Mesendoderm (in vitro differentiated cells): ENCODE measurements around the gene PSTPIP2.
"Not testable (repeated sequence)": the region's sequence is repeated elsewhere in the genome, so short reads cannot be mapped to it uniquely, and the experiment has no call there.

Experiments used
- DNase-seq: peaks from one replicate; pipeline ENCODE4 v3.0.0; 2013
- H2AK5ac ChIP-seq: 2 replicates; pipeline ENCODE4 v1.6.1; 2013; ENCODE audit warnings: low read length, inconsistent platforms
- H2BK120ac ChIP-seq: 2 replicates; pipeline ENCODE4 v1.6.1; 2013; ENCODE audit warnings: low read depth, mild to moderate bottlenecking, low read length, moderate library complexity, mixed read lengths
- H2BK15ac ChIP-seq: replicated peaks from 2 replicates; pipeline ENCODE4 v1.6.1; 2013; ENCODE audit warnings: low read depth, mild to moderate bottlenecking, moderate library complexity
- H2BK5ac ChIP-seq: 2 replicates; pipeline ENCODE4 v1.6.1; 2013; ENCODE audit warnings: low read length, inconsistent platforms
- H3K18ac ChIP-seq: 2 replicates; pipeline ENCODE4 v1.6.1; 2013; ENCODE audit warnings: mild to moderate bottlenecking, low read length, mixed read lengths
- H3K23ac ChIP-seq: one replicate; pipeline ENCODE4 v1.6.1; 2013; ENCODE audit warnings: low read length
- H3K27ac ChIP-seq: 2 replicates; pipeline ENCODE4 v1.5.1; 2013; ENCODE audit warnings: low read depth, mild to moderate bottlenecking, inconsistent platforms, low read length, moderate library complexity
- H3K27me3 ChIP-seq: 2 replicates; pipeline ENCODE4 v1.6.1; 2013; ENCODE audit warnings: low read length, control low read depth, mild to moderate bottlenecking, inconsistent platforms; ENCODE audit not compliant: insufficient read depth, poor library complexity
- H3K36me3 ChIP-seq: 2 replicates; pipeline ENCODE4 v1.6.1; 2013; ENCODE audit warnings: low read length, inconsistent platforms; ENCODE audit not compliant: control insufficient read depth, insufficient read depth
- H3K4ac ChIP-seq: one replicate; pipeline ENCODE4 v1.6.1; 2013; ENCODE audit warnings: low read depth, mild to moderate bottlenecking, low read length, moderate library complexity
- H3K4me1 ChIP-seq: 2 replicates; pipeline ENCODE4 v1.6.1; 2013; ENCODE audit warnings: low read depth, low read length, inconsistent platforms; ENCODE audit not compliant: control insufficient read depth
- H3K4me2 ChIP-seq: 2 replicates; pipeline ENCODE4 v1.6.1; 2013; ENCODE audit warnings: low read length
- H3K4me3 ChIP-seq: 2 replicates; pipeline ENCODE4 v1.5.1; 2013; ENCODE audit warnings: mild to moderate bottlenecking, low read length
- H3K56ac ChIP-seq: one replicate; pipeline ENCODE4 v1.6.1; 2013; ENCODE audit warnings: low read length
- H3K79me1 ChIP-seq: 2 replicates; pipeline ENCODE4 v1.6.1; 2013; ENCODE audit warnings: low read length, inconsistent platforms
- H3K79me2 ChIP-seq: 2 replicates; pipeline ENCODE4 v1.6.1; 2013; ENCODE audit warnings: mild to moderate bottlenecking, low read length; ENCODE audit not compliant: control insufficient read depth, insufficient read depth
- H3K9ac ChIP-seq: 2 replicates; pipeline ENCODE4 v1.6.1; 2013; ENCODE audit warnings: low read length, inconsistent platforms
- H4K5ac ChIP-seq: one replicate; pipeline ENCODE4 v1.6.1; 2013; ENCODE audit warnings: low read length
- H4K8ac ChIP-seq: one replicate; pipeline ENCODE4 v1.6.1; 2013; ENCODE audit warnings: low read depth, mild to moderate bottlenecking, control low read depth, low read length, moderate library complexity
- WGBS: extraction: QIAGEN DNeasy Blood & Tissue Kit; methylation state at CpG from one replicate; pipeline ENCODE4 v1.1.7; 2013; ENCODE audit warnings: low lambda C conversion rate, missing lambda C conversion rate; ENCODE audit not compliant: insufficient coverage; ENCODE audit errors: extremely low coverage; 5-methylcytosine and 5-hydroxymethylcytosine counted together

The PSTPIP2 gene

GRCh38 chr18:46095532-46095931 is 23.5 kb upstream of the PSTPIP2 start:
- H3K18ac ChIP-seq = no peak overlapping the region
- no peak overlapping the region for H3K4me3 ChIP-seq
- H3K9ac ChIP-seq = no peak overlapping the region
- no peak overlapping the region for H3K4ac ChIP-seq
- no peak overlapping the region for H3K23ac ChIP-seq
- no peak overlapping the region for H3K4me2 ChIP-seq
- no peak overlapping the region for H2BK120ac ChIP-seq
- H3K56ac ChIP-seq = no peak overlapping the region
- no peak overlapping the region for H4K8ac ChIP-seq
- no peak overlapping the region for H4K5ac ChIP-seq
- H3K27ac ChIP-seq = no peak overlapping the region
- H3K79me1 ChIP-seq = peaks cover 2% of the 10 kb centered on the region
- no peaks in the 10 kb centered on the region for H3K27me3 ChIP-seq
- H2BK5ac ChIP-seq = no peak overlapping the region
- H3K4me1 ChIP-seq = peaks cover 3% of the 10 kb centered on the region
- no peak for DNase-seq
- no peak overlapping the region for H2AK5ac ChIP-seq
- H2BK15ac ChIP-seq = no peak overlapping the region
- peaks cover 43% of the 10 kb centered on the region for H3K79me2 ChIP-seq
- peaks cover 1% of the 10 kb centered on the region for H3K36me3 ChIP-seq
- WGBS = no CpG with 5 or more reads among the region's 10 CpGs

DNA sequence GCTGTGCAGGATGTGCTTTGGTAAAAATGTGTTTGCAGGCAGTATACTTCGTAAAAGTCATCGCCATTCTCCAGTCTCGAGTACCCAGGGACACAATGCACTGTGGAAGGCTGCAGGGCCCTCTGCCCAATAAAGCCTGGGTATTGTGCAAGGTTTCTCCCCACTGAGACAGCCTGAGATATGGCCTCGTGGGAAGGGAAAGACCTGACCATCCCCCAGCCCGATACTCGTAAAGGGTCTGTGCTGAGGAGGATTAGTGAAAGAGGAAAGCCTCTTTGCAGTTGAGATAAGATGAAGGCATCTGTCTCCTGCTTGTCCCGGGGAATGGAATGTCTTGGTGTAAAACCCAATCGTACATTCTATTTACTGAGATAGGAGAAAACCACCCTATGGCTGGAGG is 16.4 kb upstream of the PSTPIP2 start:
- H3K4ac ChIP-seq, H2BK5ac ChIP-seq, H3K79me1 ChIP-seq, H3K4me1 ChIP-seq, H3K9ac ChIP-seq, H3K79me2 ChIP-seq, H3K18ac ChIP-seq, H3K4me3 ChIP-seq, H4K8ac ChIP-seq, H2BK15ac ChIP-seq, H2AK5ac ChIP-seq, H2BK120ac ChIP-seq, H3K27me3 ChIP-seq, H3K23ac ChIP-seq, H3K4me2 ChIP-seq, H4K5ac ChIP-seq: not testable (repeated sequence)
- Histone ChIP-seq H3K36me3 (peaks cover 18% of the 10 kb centered on the region), H3K56ac (peak overlapping the region; percentile 29), H3K27ac (peak overlapping the region; percentile 74)
- DNase-seq = peak; percentile 89
- no CpG with 5 or more reads among the region's 8 CpGs for WGBS

- peak; percentile 91 for DNase-seq
- Histone ChIP-seq H2BK15ac (no peak overlapping the region), H4K8ac (no peak overlapping the region), H3K23ac (no peak overlapping the region), H3K4me2 (no peak overlapping the region), H3K9ac (no peak overlapping the region), H3K4me1 (no peaks in the 10 kb centered on the region), H3K4ac (no peak overlapping the region), H3K4me3 (no peak overlapping the region), H3K36me3 (peaks cover 15% of the 10 kb centered on the region), H2BK5ac (no peak overlapping the region), H3K79me1 (peaks cover 1% of the 10 kb centered on the region), H3K18ac (no peak overlapping the region), H3K27ac (no peak overlapping the region), H4K5ac (no peak overlapping the region), H3K56ac (no peak overlapping the region), H3K79me2 (no peaks in the 10 kb centered on the region), H2BK120ac (no peak overlapping the region), H3K27me3 (no peaks in the 10 kb centered on the region), H2AK5ac (no peak overlapping the region)
- WGBS = no CpG with 5 or more reads among the region's 2 CpGs
Observed at GRCh38 chr18:46084431-46084830, 12.4 kb upstream of the PSTPIP2 start.

DNA sequence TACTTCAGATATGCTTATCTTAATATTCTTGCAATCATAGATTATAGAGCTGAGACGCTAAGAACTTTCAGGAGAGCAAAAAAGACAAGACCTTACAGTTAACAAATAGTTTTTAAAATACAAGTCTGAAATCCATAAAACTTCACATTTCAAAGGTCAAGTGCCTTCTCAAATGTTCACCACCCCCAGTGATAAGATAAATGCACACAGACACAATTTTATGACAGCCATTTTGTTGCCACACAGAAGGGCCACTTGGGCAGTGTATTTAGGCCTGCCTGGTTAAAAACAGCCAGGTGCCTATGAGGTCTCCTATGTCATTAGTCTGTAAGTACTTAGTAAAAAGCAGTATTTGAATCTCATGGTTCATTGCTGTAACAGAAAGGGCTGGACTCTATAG is 8.1 kb upstream of the PSTPIP2 start:
- no peak for DNase-seq
- no peak overlapping the region for H3K4me3 ChIP-seq
- H2BK5ac ChIP-seq = no peak overlapping the region
- H3K4me2 ChIP-seq = no peak overlapping the region
- H3K56ac ChIP-seq = no peak overlapping the region
- no peaks in the 10 kb centered on the region for H3K79me1 ChIP-seq
- H3K4ac ChIP-seq = no peak overlapping the region
- WGBS = no CpG with 5 or more reads among the region's 1 CpG
- no peak overlapping the region for H3K27ac ChIP-seq
- no peaks in the 10 kb centered on the region for H3K79me2 ChIP-seq
- H3K4me1 ChIP-seq = no peaks in the 10 kb centered on the region
- no peak overlapping the region for H3K9ac ChIP-seq
- H3K36me3 ChIP-seq = peaks cover 3% of the 10 kb centered on the region
- no peaks in the 10 kb centered on the region for H3K27me3 ChIP-seq
- H4K8ac ChIP-seq = no peak overlapping the region
- no peak overlapping the region for H4K5ac ChIP-seq
- H2BK120ac ChIP-seq = no peak overlapping the region
- no peak overlapping the region for H3K23ac ChIP-seq
- no peak overlapping the region for H3K18ac ChIP-seq
- no peak overlapping the region for H2AK5ac ChIP-seq
- no peak overlapping the region for H2BK15ac ChIP-seq

DNA sequence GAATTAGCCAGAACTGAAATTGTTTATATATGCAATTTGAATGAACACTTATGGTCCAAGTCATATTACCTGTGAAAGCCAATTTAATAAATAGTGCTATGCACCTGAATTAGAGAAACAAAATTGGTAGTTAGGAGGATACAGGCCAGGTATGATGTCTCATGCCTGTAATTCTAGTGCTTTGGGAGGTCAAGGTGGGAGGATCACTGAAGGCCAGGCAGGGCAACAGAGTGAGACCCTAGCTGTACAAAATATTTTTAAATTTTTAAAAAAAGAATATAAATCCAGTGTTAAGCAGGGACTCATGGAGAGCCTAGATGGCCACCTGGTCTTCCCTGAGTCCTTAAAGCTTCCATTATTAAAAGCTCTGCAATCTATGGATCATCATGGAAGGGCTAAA is 7.3 kb upstream of the PSTPIP2 start:
- no peak overlapping the region for H2BK120ac ChIP-seq
- no peaks in the 10 kb centered on the region for H3K79me1 ChIP-seq
- no peak for DNase-seq
- H2BK5ac ChIP-seq = no peak overlapping the region
- H3K27me3 ChIP-seq = no peaks in the 10 kb centered on the region
- no peak overlapping the region for H4K5ac ChIP-seq
- H3K4me3 ChIP-seq = no peak overlapping the region
- no peak overlapping the region for H3K4me2 ChIP-seq
- H3K9ac ChIP-seq = no peak overlapping the region
- H3K4ac ChIP-seq = no peak overlapping the region
- H3K4me1 ChIP-seq = no peaks in the 10 kb centered on the region
- H3K27ac ChIP-seq = no peak overlapping the region
- H2BK15ac ChIP-seq = no peak overlapping the region
- no peak overlapping the region for H3K56ac ChIP-seq
- no peak overlapping the region for H2AK5ac ChIP-seq
- H3K18ac ChIP-seq = no peak overlapping the region
- no peaks in the 10 kb centered on the region for H3K79me2 ChIP-seq
- H3K23ac ChIP-seq = no peak overlapping the region
- H3K36me3 ChIP-seq = peaks cover 3% of the 10 kb centered on the region
- no peak overlapping the region for H4K8ac ChIP-seq

DNA sequence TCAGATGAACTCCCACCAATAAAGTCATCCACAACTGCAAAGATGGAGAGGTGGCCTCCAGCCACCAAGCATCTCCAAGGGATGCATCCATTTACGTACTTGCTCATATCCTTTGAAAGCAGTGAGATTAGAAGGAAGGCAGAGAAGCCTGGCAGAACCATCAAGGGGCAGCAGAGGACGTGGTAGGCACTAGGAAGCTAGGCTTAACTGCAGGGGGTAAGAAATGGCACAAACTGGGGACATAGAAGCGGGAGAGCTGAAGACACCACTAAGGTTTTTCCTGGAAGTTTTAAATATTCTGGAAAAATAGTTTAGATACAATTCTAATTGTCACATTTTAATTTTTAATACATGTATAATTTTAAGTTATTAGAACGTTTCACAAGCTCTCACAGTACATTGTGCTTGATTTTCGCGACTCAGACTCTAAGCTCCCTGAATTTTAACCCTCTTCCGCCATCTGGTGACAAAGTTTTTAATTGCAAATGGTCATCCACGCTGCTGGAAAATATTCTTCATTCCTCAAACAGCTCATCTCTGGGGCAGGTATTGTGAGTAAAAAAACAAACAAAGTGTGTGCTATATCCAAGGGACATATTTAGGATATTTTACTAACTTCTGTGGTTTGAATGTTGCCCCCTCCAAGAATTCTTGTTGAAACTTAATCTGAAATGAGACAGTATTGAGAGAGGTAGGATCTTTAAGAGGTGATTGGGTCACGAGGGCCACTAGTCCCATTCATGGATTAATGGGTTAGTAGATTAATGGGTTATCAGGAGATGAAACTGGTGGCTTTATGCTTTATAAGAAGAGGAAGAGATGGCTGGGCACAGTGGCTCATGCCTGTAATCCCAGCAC is 1.6 kb upstream of the PSTPIP2 start:
- H3K36me3 ChIP-seq = no peaks in the 10 kb centered on the region
- H2BK15ac ChIP-seq = no peak overlapping the region
- no peak overlapping the region for H3K4ac ChIP-seq
- no peak overlapping the region for H2AK5ac ChIP-seq
- no peak overlapping the region for H3K56ac ChIP-seq
- no peaks in the 10 kb centered on the region for H3K79me2 ChIP-seq
- no peak overlapping the region for H3K4me2 ChIP-seq
- no peak overlapping the region for H3K9ac ChIP-seq
- DNase-seq = peak; percentile 77
- H2BK120ac ChIP-seq = no peak overlapping the region
- no peak overlapping the region for H3K27ac ChIP-seq
- no peak overlapping the region for H3K18ac ChIP-seq
- no peak overlapping the region for H4K8ac ChIP-seq
- no peak overlapping the region for H3K4me3 ChIP-seq
- H3K23ac ChIP-seq = no peak overlapping the region
- WGBS = no CpG with 5 or more reads among the region's 9 CpGs
- peaks cover 8% of the 10 kb centered on the region for H3K27me3 ChIP-seq
- no peak overlapping the region for H4K5ac ChIP-seq
- H2BK5ac ChIP-seq = no peak overlapping the region
- H3K79me1 ChIP-seq = no peaks in the 10 kb centered on the region
- no peaks in the 10 kb centered on the region for H3K4me1 ChIP-seq
